ENCODE results near the gene KLF14.
"Not testable (repeated sequence)": the region's sequence is repeated elsewhere in the genome, so short reads cannot be mapped to it uniquely, and the experiment has no call there.

Gene KLF14

GRCh38 chr7:130733931-130734814, at the start of gene KLF14:
Gene KLF14, minus strand, starts transcription at chr7:130734207. Its CDS starts 174 bp downstream, at chr7:130734033.
- in situ Hi-C loops (cut with MboI; ENCODE audit: low sequenced_read_pairs), result no loop called here

- in situ Hi-C loops (cut with MboI; ENCODE audit: low sequenced_read_pairs), result no loop called here
Measured at GRCh38 chr7:130781346-130781745, 47.3 kb upstream of the KLF14 start.

- in situ Hi-C loops (cut with MboI; ENCODE audit: low sequenced_read_pairs), result no loop called here
Measured at GRCh38 chr7:130777426-130777825, 43.4 kb upstream of the KLF14 start.

GRCh38 chr7:130772456-130772855, 38.4 kb upstream of the KLF14 start:
- in situ Hi-C loops (cut with MboI; ENCODE audit: low sequenced_read_pairs), result not testable (repeated sequence)

GRCh38 chr7:130768854-130769253, 34.8 kb upstream of the KLF14 start:
- in situ Hi-C loops (cut with MboI; ENCODE audit: low sequenced_read_pairs), result no loop called here

GRCh38 chr7:130764569-130764968, 30.6 kb upstream of the KLF14 start:
- in situ Hi-C loops (cut with MboI; ENCODE audit: low sequenced_read_pairs), result not testable (repeated sequence)

- in situ Hi-C loops (cut with MboI; ENCODE audit: low sequenced_read_pairs), result no loop called here
Measured at GRCh38 chr7:130758429-130759056, 24.5 kb upstream of the KLF14 start.

- in situ Hi-C loops (cut with MboI; ENCODE audit: low sequenced_read_pairs), result no loop called here
Measured at GRCh38 chr7:130756316-130756715, 22.3 kb upstream of the KLF14 start.

- in situ Hi-C loops (cut with MboI; ENCODE audit: low sequenced_read_pairs), result no loop called here
Measured at GRCh38 chr7:130752424-130752823, 18.4 kb upstream of the KLF14 start.

GRCh38 chr7:130750755-130751154, 16.7 kb upstream of the KLF14 start:
- in situ Hi-C loops (cut with MboI; ENCODE audit: low sequenced_read_pairs), result no loop called here

- in situ Hi-C loops (cut with MboI; ENCODE audit: low sequenced_read_pairs), result no loop called here
Measured at GRCh38 chr7:130748531-130749389, 14.8 kb upstream of the KLF14 start.

- in situ Hi-C loops (cut with MboI; ENCODE audit: low sequenced_read_pairs), result no loop called here
Measured at GRCh38 chr7:130741331-130741995, 7.5 kb upstream of the KLF14 start.

- in situ Hi-C loops (cut with MboI; ENCODE audit: low sequenced_read_pairs), result no loop called here
Measured at GRCh38 chr7:130740606-130741005, 6.6 kb upstream of the KLF14 start.

- in situ Hi-C loops (cut with MboI; ENCODE audit: low sequenced_read_pairs), result no loop called here
Measured at GRCh38 chr7:130736298-130736900, 2.4 kb upstream of the KLF14 start.

- in situ Hi-C loops (cut with MboI; ENCODE audit: low sequenced_read_pairs), result no loop called here
Measured at GRCh38 chr7:130734815-130735716, 1.1 kb upstream of the KLF14 start.

GRCh38 chr7:130732980-130733930, 752 bp downstream of the KLF14 start:
- in situ Hi-C loops (cut with MboI; ENCODE audit: low sequenced_read_pairs), result no loop called here

GRCh38 chr7:130723784-130724183, 10.2 kb downstream of the KLF14 start:
- in situ Hi-C loops (cut with MboI; ENCODE audit: low sequenced_read_pairs), result no loop called here
